HCT116 (cell line): ENCODE results near the gene SYNE1.

ENCODE experiments used
- CTCF ChIP-seq, 3 experiments: fragments of 200-600 bp in 1 of 3; sonication (generic) in 1 of 3; IDR thresholded peaks in 2 of 3; conservative IDR thresholded peaks in 1 of 3; 2 replicates each; pipeline ENCODE4 v1.5.1; 2012 to 2017; ENCODE audit warnings: low read depth in 2 of 3, low read length in 2 of 3, antibody characterized with exemption in 1 of 3, borderline replicate concordance in 1 of 3, control low read depth in 1 of 3, mild to moderate bottlenecking in 1 of 3, mixed read lengths in 1 of 3, mixed run types in 1 of 3, moderate library complexity in 1 of 3; ENCODE audit not compliant: insufficient read depth in 1 of 3
- EZH2 ChIP-seq: fragments of 200-600 bp; sonication (generic); IDR thresholded peaks from 2 replicates; pipeline ENCODE4 v1.6.1; 2017; ENCODE audit warnings: antibody characterized with exemption, mixed run types
- JUND ChIP-seq: IDR thresholded peaks from 2 replicates; pipeline ENCODE4 v1.6.1; 2012
- POLR2A ChIP-seq: IDR thresholded peaks from 2 replicates; pipeline ENCODE4 v1.7.0; 2011; ENCODE audit warnings: borderline replicate concordance; ENCODE audit not compliant: insufficient read depth, insufficient read length; ENCODE audit errors: extremely low read depth
- REST ChIP-seq: IDR thresholded peaks from 2 replicates; pipeline ENCODE4 v1.6.1; 2012; ENCODE audit warnings: low read depth
- TF ChIP-seq, protein P1 (sequence below): IDR thresholded peaks from 2 replicates; pipeline ENCODE4 v1.6.1; 2011; ENCODE audit warnings: mild to moderate bottlenecking, low read length, moderate library complexity; ENCODE audit not compliant: insufficient replicate concordance; ENCODE audit errors: extremely low read depth

GRCh38 chr6:152394303-152394702 is 242.9 kb downstream of the SYNE1 start:
- TF ChIP-seq EZH2 (no peak), CTCF (IDR thresholded peaks at IDR 0.05 in 2 of 3, conservative IDR thresholded peaks at IDR 0.05 in 1 of 3; ENCODE audit: borderline replicate concordance in 1 of 3, insufficient read depth in 1 of 3, low read depth in 2 of 3, low read length in 2 of 3) (no peak), POLR2A (no peak), REST (no peak), JUND (no peak)
- TF ChIP-seq, protein P1, sequence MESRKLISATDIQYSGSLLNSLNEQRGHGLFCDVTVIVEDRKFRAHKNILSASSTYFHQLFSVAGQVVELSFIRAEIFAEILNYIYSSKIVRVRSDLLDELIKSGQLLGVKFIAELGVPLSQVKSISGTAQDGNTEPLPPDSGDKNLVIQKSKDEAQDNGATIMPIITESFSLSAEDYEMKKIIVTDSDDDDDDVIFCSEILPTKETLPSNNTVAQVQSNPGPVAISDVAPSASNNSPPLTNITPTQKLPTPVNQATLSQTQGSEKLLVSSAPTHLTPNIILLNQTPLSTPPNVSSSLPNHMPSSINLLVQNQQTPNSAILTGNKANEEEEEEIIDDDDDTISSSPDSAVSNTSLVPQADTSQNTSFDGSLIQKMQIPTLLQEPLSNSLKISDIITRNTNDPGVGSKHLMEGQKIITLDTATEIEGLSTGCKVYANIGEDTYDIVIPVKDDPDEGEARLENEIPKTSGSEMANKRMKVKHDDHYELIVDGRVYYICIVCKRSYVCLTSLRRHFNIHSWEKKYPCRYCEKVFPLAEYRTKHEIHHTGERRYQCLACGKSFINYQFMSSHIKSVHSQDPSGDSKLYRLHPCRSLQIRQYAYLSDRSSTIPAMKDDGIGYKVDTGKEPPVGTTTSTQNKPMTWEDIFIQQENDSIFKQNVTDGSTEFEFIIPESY, result no peak
